A673 (cell line): Measurements from ENCODE around the gene MGST3.

Experiments
- EZH2 ChIP-seq: fragments of 200-600 bp; sonication (generic); IDR thresholded peaks from 2 replicates; pipeline ENCODE4 v1.6.1; 2017; ENCODE audit warnings: borderline replicate concordance, low read depth, mild to moderate bottlenecking, mixed read lengths, antibody characterized with exemption, low read length; ENCODE audit not compliant: poor library complexity, severe bottlenecking
- TF ChIP-seq, protein P1 (sequence below): fragments of 300-800, 200-600 bp; sonication (generic); conservative IDR thresholded peaks from 2 replicates; pipeline ENCODE4 v1.5.1; 2017; ENCODE audit warnings: low read depth, mild to moderate bottlenecking, antibody characterized with exemption, low read length, moderate library complexity, mixed read lengths

DNA sequence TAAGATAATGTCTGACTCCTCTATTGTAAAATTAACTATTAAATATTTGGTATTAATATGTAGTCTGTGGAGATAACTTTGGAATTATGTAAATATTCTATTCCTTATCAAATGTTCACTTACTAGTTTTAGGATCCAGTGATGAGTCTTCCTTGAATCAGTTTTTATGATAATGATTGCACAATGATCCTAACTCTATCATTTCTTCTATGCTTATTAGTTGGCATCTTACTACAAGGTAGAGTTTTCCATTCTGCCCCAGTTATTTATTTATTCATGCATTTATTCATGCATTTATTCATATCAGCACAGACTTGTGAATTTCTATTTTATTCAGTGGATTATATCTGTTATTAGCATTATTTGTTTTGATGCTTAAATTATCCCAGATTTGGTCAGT is 7.4 kb upstream of the MGST3 start:
- TF ChIP-seq, protein P1, sequence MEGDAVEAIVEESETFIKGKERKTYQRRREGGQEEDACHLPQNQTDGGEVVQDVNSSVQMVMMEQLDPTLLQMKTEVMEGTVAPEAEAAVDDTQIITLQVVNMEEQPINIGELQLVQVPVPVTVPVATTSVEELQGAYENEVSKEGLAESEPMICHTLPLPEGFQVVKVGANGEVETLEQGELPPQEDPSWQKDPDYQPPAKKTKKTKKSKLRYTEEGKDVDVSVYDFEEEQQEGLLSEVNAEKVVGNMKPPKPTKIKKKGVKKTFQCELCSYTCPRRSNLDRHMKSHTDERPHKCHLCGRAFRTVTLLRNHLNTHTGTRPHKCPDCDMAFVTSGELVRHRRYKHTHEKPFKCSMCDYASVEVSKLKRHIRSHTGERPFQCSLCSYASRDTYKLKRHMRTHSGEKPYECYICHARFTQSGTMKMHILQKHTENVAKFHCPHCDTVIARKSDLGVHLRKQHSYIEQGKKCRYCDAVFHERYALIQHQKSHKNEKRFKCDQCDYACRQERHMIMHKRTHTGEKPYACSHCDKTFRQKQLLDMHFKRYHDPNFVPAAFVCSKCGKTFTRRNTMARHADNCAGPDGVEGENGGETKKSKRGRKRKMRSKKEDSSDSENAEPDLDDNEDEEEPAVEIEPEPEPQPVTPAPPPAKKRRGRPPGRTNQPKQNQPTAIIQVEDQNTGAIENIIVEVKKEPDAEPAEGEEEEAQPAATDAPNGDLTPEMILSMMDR = no peak
- TF ChIP-seq EZH2 = no peak
